ENCODE results near the gene IFNL3. TPM values are rescaled to one million over a fixed set of nuclear protein-coding genes. Genes with fewer than 3 reads are reported as not detected.

IFNL3 gene
- total RNA-seq, 4 donors from 2014 or later = not detected

DNA sequence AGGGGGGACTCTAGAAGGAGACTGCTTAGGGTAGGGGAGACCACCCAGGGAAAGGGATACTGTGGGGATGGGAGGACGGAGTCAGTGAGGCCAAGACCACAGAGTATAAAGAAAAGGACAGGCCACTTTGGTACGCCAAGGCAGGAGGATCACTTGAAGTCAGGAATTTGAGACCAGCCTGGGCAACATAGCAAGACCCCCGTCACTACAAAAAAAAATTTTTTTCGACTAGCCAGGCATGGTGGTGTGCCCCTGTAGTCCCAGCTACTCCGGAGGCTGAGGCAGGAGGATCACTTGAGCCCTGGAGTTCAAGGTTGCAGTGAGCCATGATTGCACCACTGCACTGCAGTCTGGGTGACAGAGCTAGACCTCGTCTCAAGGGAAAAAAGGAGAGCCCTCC lies 6.6 kb downstream of the IFNL3 start:
- intact Hi-C loops (cut with DNase I; ENCODE audit: low total_unique reads) = no loop called here
- DNase-seq (ENCODE audit: low spot score in 2 of 2) = no peak
- no peak overlapping the region for H3K4me3 ChIP-seq (ENCODE audit: low read depth, poor library complexity, severe bottlenecking)
- whole genome bisulfite sequencing, 2 donors = 78 to 82% methylated on average over 6 of the region's 6 CpGs
- no peak for TF ChIP-seq POLR2A (IDR thresholded peaks at IDR 0.05)
- TF ChIP-seq, protein P1, sequence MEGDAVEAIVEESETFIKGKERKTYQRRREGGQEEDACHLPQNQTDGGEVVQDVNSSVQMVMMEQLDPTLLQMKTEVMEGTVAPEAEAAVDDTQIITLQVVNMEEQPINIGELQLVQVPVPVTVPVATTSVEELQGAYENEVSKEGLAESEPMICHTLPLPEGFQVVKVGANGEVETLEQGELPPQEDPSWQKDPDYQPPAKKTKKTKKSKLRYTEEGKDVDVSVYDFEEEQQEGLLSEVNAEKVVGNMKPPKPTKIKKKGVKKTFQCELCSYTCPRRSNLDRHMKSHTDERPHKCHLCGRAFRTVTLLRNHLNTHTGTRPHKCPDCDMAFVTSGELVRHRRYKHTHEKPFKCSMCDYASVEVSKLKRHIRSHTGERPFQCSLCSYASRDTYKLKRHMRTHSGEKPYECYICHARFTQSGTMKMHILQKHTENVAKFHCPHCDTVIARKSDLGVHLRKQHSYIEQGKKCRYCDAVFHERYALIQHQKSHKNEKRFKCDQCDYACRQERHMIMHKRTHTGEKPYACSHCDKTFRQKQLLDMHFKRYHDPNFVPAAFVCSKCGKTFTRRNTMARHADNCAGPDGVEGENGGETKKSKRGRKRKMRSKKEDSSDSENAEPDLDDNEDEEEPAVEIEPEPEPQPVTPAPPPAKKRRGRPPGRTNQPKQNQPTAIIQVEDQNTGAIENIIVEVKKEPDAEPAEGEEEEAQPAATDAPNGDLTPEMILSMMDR (IDR thresholded peaks at IDR 0.05) = no peak

DNA sequence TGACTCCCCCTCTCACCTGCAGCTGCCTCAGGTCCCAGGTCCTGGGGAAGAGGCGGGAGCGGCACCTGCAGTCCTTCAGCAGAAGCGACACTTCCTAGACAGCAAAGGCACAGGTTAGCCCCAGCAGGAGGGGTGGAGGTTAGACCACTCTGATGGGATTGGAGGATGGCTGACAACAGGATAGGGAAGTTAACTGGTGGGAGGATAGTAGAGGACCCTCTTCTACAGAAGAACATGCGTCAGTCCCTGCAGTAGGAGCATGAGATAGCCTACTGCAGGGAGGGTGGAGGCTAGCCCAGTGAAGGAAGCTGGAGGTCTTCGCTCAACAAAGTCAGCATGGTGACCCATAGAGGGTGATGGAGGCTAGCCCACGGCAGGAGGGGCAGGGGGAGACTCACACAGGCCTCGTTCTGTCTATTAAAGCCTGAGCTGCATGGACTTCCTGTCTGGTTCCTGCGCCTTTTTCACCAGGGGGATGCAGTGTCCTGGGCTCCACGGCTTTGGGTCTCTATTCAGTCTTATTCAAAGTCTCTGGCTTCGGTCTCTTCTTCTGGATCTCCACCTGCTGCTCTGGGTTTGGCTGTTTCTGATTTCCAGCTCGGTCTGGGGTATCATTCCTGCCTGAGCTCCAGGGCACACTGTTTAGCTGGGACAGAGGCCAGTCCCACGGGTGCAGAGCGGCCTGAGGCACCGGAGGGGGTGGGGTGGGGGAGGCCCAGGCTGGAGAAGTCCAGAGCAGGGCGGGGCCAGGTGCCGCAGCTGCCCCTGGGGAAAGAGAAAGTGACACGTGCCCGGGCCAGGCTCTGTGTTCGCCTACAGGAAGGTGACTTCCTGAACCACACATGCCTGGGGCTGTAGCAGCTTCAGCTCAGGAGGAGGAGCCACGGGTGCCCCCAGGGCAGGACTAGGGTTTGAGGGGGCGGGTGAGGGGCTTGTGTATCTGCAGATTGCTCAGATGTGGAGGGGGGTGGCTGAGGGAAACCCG lies 7.3 kb downstream of the IFNL3 start:
- TF ChIP-seq, protein P1 (IDR thresholded peaks at IDR 0.05) = no peak
- TF ChIP-seq POLR2A (IDR thresholded peaks at IDR 0.05) = no peak
- no peak overlapping the region for H3K4me3 ChIP-seq (ENCODE audit: low read depth, poor library complexity, severe bottlenecking)
- intact Hi-C loops (cut with DNase I; ENCODE audit: low total_unique reads) = no loop called here
- DNase-seq (ENCODE audit: low spot score in 2 of 2) = peak in 1 of 2 donors; percentile 85
- 37 to 39% methylated on average over 22 of the region's 22 CpGs for WGBS, 2 donors

DNA sequence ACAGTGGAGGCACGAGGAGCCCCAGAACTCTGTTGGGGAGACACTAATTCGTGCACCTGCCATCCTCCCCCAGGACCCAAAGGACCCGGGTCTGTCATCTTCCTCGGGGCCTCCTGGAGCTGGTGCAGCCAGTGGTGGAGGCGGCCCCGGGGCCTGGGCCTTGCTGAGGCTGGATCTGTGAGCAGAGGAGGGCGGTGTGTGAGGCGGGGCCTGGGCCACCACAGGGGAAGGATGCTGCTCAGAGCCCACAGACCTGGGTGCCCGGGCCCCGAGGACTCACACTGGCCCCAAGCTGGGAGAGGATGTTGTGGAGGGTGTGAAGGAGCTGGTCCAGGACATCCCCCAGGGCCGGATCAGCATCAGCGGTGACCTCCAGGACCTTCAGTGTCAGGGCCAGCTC lies 8.3 kb downstream of the IFNL3 start:
- H3K4me3 ChIP-seq (ENCODE audit: low read depth, poor library complexity, severe bottlenecking) = no peak overlapping the region
- intact Hi-C loops (cut with DNase I; ENCODE audit: low total_unique reads) = no loop called here
- 64 to 70% methylated on average over 10 to 12 of the region's 12 CpGs for WGBS, 2 donors
- TF ChIP-seq, protein P1 (IDR thresholded peaks at IDR 0.05) = no peak
- no peak for TF ChIP-seq POLR2A (IDR thresholded peaks at IDR 0.05)
- DNase-seq (ENCODE audit: low spot score in 2 of 2) = no peak

DNA sequence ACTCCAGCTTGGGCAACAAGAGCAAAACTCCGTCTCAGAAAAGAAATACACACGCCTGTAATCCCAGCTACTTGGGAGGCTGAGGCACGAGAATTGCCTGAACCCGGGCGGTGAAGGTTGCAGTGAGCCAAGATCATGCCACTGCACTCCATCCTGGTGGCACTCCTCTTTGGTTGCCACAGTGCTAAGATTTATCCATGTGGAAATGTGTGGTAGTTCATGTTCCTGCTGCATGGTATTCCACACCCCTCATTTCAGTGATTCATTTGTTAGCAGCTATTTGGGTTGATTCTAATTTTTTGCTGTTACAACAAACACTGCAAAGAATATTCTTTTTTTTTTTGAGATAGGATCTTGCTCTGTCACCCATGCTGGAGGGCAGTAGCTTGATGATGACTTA lies 12.1 kb downstream of the IFNL3 start:
- no peak for DNase-seq (ENCODE audit: low spot score in 2 of 2)
- no peak overlapping the region for H3K4me3 ChIP-seq (ENCODE audit: low read depth, poor library complexity, severe bottlenecking)
- no peak for TF ChIP-seq POLR2A (IDR thresholded peaks at IDR 0.05)
- TF ChIP-seq, protein P1 (IDR thresholded peaks at IDR 0.05) = no peak
- intact Hi-C loops (cut with DNase I; ENCODE audit: low total_unique reads) = no loop called here
- WGBS, 2 donors = 78 to 91% methylated on average over 5 of the region's 5 CpGs

DNA sequence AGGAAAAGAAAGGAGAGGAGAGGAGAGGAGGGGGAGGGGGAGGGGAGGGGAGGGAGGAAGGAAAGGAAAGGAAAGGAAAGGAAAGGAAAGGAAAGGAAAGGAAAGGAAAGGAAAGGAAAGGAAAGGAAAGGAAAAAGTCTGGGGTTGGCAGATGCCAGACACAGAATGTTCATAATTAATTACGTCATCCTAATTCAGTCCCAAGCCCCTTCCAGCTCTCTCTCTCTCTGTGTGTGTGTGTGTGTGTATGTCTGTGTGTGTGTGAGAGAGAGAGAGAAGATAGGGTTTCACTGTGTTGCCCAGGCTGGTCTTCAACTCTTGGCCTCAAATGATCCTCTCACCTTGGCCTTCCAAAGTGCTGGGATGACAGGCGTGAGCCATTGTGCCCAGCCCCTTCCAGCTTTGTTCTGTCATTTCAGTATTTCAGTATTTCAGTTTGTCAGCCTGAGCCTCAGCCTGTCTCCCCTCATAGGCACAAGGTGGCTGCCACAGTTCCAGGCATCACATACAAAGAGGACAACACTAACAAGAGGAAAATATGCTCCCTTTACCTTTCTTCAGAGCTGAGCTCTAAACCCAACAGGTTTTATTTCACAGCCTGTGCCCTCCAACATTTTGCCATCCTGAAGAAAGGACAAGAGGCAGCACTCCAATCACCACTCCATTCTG lies 14.6 kb downstream of the IFNL3 start:
- no peak overlapping the region for H3K4me3 ChIP-seq (ENCODE audit: low read depth, poor library complexity, severe bottlenecking)
- no peak for DNase-seq (ENCODE audit: low spot score in 2 of 2)
- TF ChIP-seq POLR2A (IDR thresholded peaks at IDR 0.05) = no peak
- TF ChIP-seq, protein P1 (IDR thresholded peaks at IDR 0.05) = no peak
- WGBS, 2 donors = 70 to 86% methylated on average over 2 of the region's 2 CpGs
- intact Hi-C loops (cut with DNase I; ENCODE audit: low total_unique reads) = no loop called here

All from lower leg skin (tissue), 4 donors.